Measurements from ENCODE around the gene KRT33B.

- no peak for TF ChIP-seq PATZ1 (CRISPR knock-in tag; IDR thresholded peaks at IDR 0.05; ENCODE audit: borderline replicate concordance)
- no peak for TF ChIP-seq ARNTL (CRISPR knock-in tag; IDR thresholded peaks at IDR 0.05; ENCODE audit: borderline replicate concordance, low read depth)
Measured at GRCh38 chr17:41417576-41418015, 48.0 kb upstream of the KRT33B start.

Data from SK-N-SH treated with all-trans-retinoic acid at 6 μM for 48 hours (cell line).